ENCODE measurements around the gene PLEKHF1. TPM values are rescaled to one million over a fixed set of nuclear protein-coding genes. Genes with fewer than 3 reads are reported as not detected.
A peak's percentile ranks its signal among the peaks of the same experiment; 100 is the strongest.

PLEKHF1 gene
- total and polyA plus RNA-seq, 7 donors: 1.2 to 34.6 (median 19.4) TPM

DNA sequence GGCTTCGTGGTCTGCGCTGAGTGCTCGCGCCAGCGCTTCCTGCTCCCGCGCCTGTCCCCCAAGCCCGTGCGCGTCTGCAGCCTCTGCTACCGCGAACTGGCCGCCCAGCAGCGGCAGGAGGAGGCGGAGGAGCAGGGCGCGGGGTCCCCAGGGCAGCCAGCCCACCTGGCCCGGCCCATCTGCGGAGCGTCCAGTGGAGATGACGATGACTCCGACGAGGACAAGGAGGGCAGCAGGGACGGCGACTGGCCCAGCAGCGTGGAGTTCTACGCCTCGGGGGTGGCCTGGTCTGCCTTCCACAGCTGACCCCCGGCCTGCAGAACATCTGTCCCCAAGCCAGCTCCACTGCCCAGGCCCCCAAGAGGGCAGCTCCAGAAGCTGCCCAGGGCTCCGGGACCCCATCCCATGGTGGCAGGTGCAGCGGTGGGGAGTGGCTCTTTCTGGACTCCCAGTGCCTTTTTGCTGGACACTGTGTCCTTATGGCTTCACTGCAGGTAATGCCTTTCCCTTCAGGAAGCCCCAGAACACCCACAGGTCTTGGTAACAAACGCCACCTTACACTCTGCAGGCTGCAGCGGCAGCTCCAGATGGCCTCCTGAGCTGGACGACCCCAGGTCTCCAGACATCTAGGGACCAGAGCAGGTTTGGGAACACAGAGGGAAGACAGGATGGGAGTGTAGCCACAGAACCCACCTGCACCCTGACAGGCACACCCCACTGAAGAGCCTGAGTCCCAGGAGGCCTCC lies 9.3 kb downstream of the PLEKHF1 start:
- peaks cover 0 to 58% (median 42%) of the 10 kb centered on the region in 4 donors for H3K4me1 ChIP-seq
- intact Hi-C loops (cut with DNase I): no loop called here

DNA sequence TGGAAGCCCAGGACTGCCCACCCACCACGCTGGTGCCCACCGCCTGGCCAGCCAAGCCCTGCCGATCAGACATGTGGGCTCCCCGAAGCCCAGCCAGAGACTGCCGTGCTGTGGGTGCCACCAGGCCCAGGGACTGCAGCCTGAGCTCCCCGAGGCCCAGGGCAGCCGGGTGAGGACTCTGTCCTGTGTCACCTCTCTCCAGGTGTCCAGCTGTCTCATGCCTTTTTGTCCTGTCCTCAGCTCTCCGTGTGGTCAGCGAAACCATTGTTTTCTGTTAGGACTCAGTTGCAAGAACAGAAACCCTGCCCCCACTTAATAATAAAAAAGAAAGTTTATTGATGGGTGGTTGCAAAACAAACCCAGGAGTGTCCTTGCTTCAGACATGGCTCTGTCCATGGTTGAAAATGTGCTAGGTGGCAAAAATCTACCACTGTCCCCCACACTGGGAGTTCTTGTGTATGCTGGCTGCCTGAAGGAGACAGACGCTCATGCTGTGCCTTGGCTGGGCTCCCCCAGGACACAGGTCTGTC lies 9.9 kb downstream of the PLEKHF1 start:
- no peaks in the 10 kb centered on the region for H3K27me3 ChIP-seq
- no peak overlapping the region for H3K4me3 ChIP-seq
- 93 to 94% methylated on average over 10 of the region's 10 CpGs for WGBS, 2 donors
- TF ChIP-seq, protein P1, sequence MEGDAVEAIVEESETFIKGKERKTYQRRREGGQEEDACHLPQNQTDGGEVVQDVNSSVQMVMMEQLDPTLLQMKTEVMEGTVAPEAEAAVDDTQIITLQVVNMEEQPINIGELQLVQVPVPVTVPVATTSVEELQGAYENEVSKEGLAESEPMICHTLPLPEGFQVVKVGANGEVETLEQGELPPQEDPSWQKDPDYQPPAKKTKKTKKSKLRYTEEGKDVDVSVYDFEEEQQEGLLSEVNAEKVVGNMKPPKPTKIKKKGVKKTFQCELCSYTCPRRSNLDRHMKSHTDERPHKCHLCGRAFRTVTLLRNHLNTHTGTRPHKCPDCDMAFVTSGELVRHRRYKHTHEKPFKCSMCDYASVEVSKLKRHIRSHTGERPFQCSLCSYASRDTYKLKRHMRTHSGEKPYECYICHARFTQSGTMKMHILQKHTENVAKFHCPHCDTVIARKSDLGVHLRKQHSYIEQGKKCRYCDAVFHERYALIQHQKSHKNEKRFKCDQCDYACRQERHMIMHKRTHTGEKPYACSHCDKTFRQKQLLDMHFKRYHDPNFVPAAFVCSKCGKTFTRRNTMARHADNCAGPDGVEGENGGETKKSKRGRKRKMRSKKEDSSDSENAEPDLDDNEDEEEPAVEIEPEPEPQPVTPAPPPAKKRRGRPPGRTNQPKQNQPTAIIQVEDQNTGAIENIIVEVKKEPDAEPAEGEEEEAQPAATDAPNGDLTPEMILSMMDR (IDR thresholded peaks at IDR 0.05): no peak
- no peak for TF ChIP-seq POLR2A (IDR thresholded peaks at IDR 0.05)
- TF ChIP-seq EP300 (IDR thresholded peaks at IDR 0.05): no peak
- no peak for TF ChIP-seq POLR2AphosphoS5 (IDR thresholded peaks at IDR 0.05)
- DNase-seq: peak; percentile 38
- intact Hi-C loops (cut with DNase I): no loop called here
- H3K27ac ChIP-seq: no peak overlapping the region
- peaks cover 15 to 40% (median 29%) of the 10 kb centered on the region in 4 donors for H3K36me3 ChIP-seq
- H3K9me3 ChIP-seq: no peaks in the 10 kb centered on the region
- peaks cover 0 to 62% (median 45%) of the 10 kb centered on the region in 4 donors for H3K4me1 ChIP-seq

More for the DNA sequence above, 9.3 kb downstream of the PLEKHF1 start:
- Histone ChIP-seq H3K27ac (no peak overlapping the region), H3K27me3 (no peaks in the 10 kb centered on the region), H3K4me3 (no peak overlapping the region), H3K9me3 (no peaks in the 10 kb centered on the region), H3K36me3 (peaks cover 15 to 40% (median 29%) of the 10 kb centered on the region in 4 donors)
- no peak for TF ChIP-seq POLR2A (IDR thresholded peaks at IDR 0.05)
- no peak for TF ChIP-seq EP300 (IDR thresholded peaks at IDR 0.05)
- TF ChIP-seq, protein P1 (IDR thresholded peaks at IDR 0.05): no peak
- no peak for TF ChIP-seq POLR2AphosphoS5 (IDR thresholded peaks at IDR 0.05)
- 96% methylated on average over 34 of the region's 34 CpGs for WGBS, 2 donors
- peak; percentile 41 for DNase-seq

DNA sequence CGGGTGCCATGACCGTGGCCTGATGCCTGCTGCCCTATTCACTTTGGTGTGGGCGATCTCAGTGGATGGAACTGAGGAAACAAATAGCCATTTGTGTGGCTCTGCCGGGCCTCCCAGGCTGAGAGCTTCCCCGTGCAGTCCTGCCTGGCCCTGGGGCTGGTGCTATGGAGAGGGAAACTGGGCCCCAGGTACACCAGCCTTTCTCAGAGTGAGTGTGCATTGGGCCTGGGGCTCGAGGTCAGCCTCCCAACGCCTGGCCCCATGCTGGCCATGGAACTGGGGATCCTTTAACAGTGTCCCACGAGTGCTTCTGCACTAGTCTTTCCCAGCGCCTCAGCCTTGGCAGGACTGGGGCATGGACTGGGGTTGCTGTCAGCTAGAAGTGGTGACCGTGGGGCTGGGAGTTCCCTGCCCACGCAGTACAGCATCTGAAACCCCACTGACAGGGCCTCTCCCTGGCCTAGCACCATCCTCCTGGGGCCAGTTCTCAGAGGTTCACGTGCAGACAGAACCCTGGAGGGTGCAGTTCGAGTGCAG lies 10.5 kb downstream of the PLEKHF1 start:
- H3K27me3 ChIP-seq: no peaks in the 10 kb centered on the region
- peak; percentile 60 for DNase-seq
- no peak for TF ChIP-seq EP300 (IDR thresholded peaks at IDR 0.05)
- TF ChIP-seq POLR2AphosphoS5 (IDR thresholded peaks at IDR 0.05): no peak
- TF ChIP-seq, protein P1 (IDR thresholded peaks at IDR 0.05): no peak
- no peak for TF ChIP-seq POLR2A (IDR thresholded peaks at IDR 0.05)
- WGBS, 2 donors: 87 to 90% methylated on average over 13 of the region's 13 CpGs
- peaks cover 0 to 67% (median 48%) of the 10 kb centered on the region in 4 donors for H3K4me1 ChIP-seq
- no peak overlapping the region for H3K4me3 ChIP-seq
- intact Hi-C loops (cut with DNase I): no loop called here
- H3K9me3 ChIP-seq: no peaks in the 10 kb centered on the region
- peaks cover 15 to 40% (median 27%) of the 10 kb centered on the region in 4 donors for H3K36me3 ChIP-seq
- H3K27ac ChIP-seq: no peak overlapping the region

DNA sequence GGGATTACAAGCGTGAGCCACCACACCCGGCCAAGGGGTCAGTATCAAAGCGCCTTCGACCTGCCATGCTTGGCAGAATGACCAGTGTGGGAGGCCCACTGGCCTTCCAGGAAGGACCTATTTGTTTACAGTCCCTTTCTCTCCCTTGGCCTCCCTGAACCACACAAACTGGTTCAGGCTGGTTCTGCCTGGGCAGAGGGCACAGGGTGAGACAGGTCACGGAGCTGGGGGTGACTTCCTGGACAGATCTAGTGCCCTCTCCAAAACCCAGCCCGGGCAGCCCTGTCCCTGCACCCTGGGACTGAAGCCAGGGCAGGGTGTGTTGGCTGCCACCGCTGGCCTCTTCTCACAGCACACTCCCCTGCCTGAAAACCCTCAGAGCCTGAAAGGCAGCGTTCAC lies 11.3 kb downstream of the PLEKHF1 start:
- no peaks in the 10 kb centered on the region for H3K27me3 ChIP-seq
- peaks cover 15 to 40% (median 27%) of the 10 kb centered on the region in 4 donors for H3K36me3 ChIP-seq
- no peak overlapping the region for H3K4me3 ChIP-seq
- H3K4me1 ChIP-seq: peaks cover 0 to 68% (median 50%) of the 10 kb centered on the region in 4 donors
- H3K27ac ChIP-seq: peak overlapping the region in 1 of 4 donors; percentile 70
- intact Hi-C loops (cut with DNase I): no loop called here
- no peaks in the 10 kb centered on the region for H3K9me3 ChIP-seq
- TF ChIP-seq EP300 (IDR thresholded peaks at IDR 0.05) (no peak), POLR2A (IDR thresholded peaks at IDR 0.05) (no peak), POLR2AphosphoS5 (IDR thresholded peaks at IDR 0.05) (no peak)
- TF ChIP-seq, protein P1 (IDR thresholded peaks at IDR 0.05): no peak
- WGBS, 2 donors: 48 to 65% methylated on average over 8 of the region's 8 CpGs
- peak; percentile 52 for DNase-seq
